M059J (cell line): Measurements from ENCODE around the gene CHST15. TPM values are rescaled to one million over a fixed set of nuclear protein-coding genes. Genes with fewer than 3 reads are reported as not detected.
"Not testable (repeated sequence)": the region's sequence is repeated elsewhere in the genome, so short reads cannot be mapped to it uniquely, and the experiment has no call there.

ENCODE experiments used
- DNase-seq: peaks from one replicate; pipeline ENCODE4 v3.0.0-alpha.2; 2012; ENCODE audit warnings: low read depth
- total RNA-seq: library from RNA; depleted of rRNA; stranded (reverse); fragments of >200 nt; shearing (Covaris generic); gene quantifications from 2 replicates; pipeline ENCODE4 v1.2.3, GENCODE V29; 2014

The CHST15 gene
- total RNA-seq, 1 experiment from 2014 or later = 15.6 TPM

GRCh38 chr10:124045276-124045675 lies 48.1 kb downstream of the CHST15 start:
- no peak for DNase-seq

- no peak for DNase-seq
Observed at GRCh38 chr10:124044143-124044862, 49.1 kb downstream of the CHST15 start.

- no peak for DNase-seq
Observed at GRCh38 chr10:124043310-124044142, 49.9 kb downstream of the CHST15 start.

GRCh38 chr10:124042656-124043309 lies 50.6 kb downstream of the CHST15 start:
- no peak for DNase-seq

- DNase-seq = peak; percentile 16
Observed at GRCh38 chr10:124041675-124042445, 51.5 kb downstream of the CHST15 start.

- DNase-seq = no peak
Observed at GRCh38 chr10:124040451-124041188, 52.8 kb downstream of the CHST15 start.

- no peak for DNase-seq
Observed at GRCh38 chr10:124039483-124040013, 53.9 kb downstream of the CHST15 start.

- DNase-seq = no peak
Observed at GRCh38 chr10:124037784-124038183, 55.6 kb downstream of the CHST15 start.

GRCh38 chr10:124037286-124037685 lies 56.1 kb downstream of the CHST15 start:
- DNase-seq = no peak

- no peak for DNase-seq
Observed at GRCh38 chr10:124036746-124037145, 56.7 kb downstream of the CHST15 start.

GRCh38 chr10:124035928-124036558 lies 57.4 kb downstream of the CHST15 start:
- no peak for DNase-seq

- DNase-seq = no peak
Observed at GRCh38 chr10:124035306-124035927, 58.0 kb downstream of the CHST15 start.

- not testable (repeated sequence) for DNase-seq
Observed at GRCh38 chr10:124034576-124035305, 58.7 kb downstream of the CHST15 start.

- peak; percentile 16 for DNase-seq
Observed at GRCh38 chr10:124033887-124034218, 59.5 kb downstream of the CHST15 start.

- peak; percentile 76 for DNase-seq
Observed at GRCh38 chr10:124032971-124033886, 60.2 kb downstream of the CHST15 start.

- no peak for DNase-seq
Observed at GRCh38 chr10:124032087-124032935, 61.1 kb downstream of the CHST15 start.

- no peak for DNase-seq
Observed at GRCh38 chr10:124030492-124031110, 62.8 kb downstream of the CHST15 start.
